Spinal cord (tissue), 10 donors: ENCODE data around the gene SFXN5. TPM values are rescaled to one million over a fixed set of nuclear protein-coding genes. Genes with fewer than 3 reads are reported as not detected.

ENCODE experiments used
- DNase-seq, 6 donors: peaks; one replicate each; pipeline versions ENCODE4 v3.0.0 to v3.0.0-alpha.2; 2013 to 2015; ENCODE audit warnings: low spot score in 6 of 6, low read depth in 4 of 6
- H3K27ac ChIP-seq: one replicate; pipeline ENCODE4 v1.5.1; 2013; ENCODE audit warnings: low read depth, low read length, control low read depth
- H3K27me3 ChIP-seq: one replicate; pipeline ENCODE4 v1.6.1; 2013; ENCODE audit warnings: low read length; ENCODE audit not compliant: control insufficient read depth, insufficient read depth
- H3K36me3 ChIP-seq: one replicate; pipeline ENCODE4 v1.6.1; 2013; ENCODE audit warnings: low read length; ENCODE audit not compliant: control insufficient read depth, insufficient read depth
- H3K4me1 ChIP-seq: one replicate; pipeline ENCODE4 v1.6.1; 2013; ENCODE audit warnings: low read length; ENCODE audit not compliant: control insufficient read depth, insufficient read depth
- H3K4me3 ChIP-seq: one replicate; pipeline ENCODE4 v1.5.1; 2013; ENCODE audit warnings: low read depth, low read length, control low read depth
- H3K9me3 ChIP-seq: one replicate; pipeline ENCODE4 v1.6.1; 2013; ENCODE audit warnings: low read length; ENCODE audit not compliant: control insufficient read depth, insufficient read depth
- WGBS: methylation state at CpG from one replicate; pipeline ENCODE4 v1.1.5; 2013; ENCODE audit warnings: missing lambda C conversion rate; ENCODE audit not compliant: insufficient coverage; 5-methylcytosine and 5-hydroxymethylcytosine counted together
- polyA plus RNA-seq, 2 donors: library from polyadenylated mRNA; unstranded; fragments of 120-200 nt; gene quantifications; one replicate each; pipeline ENCODE4 v1.2.1, GENCODE V29; 2013; ENCODE audit not compliant: insufficient read length in 2 of 2
- total RNA-seq, 2 donors: library from RNA; depleted of rRNA in 1 of 2; stranded (reverse); fragments of 120-200 nt in 1 of 2; fragments of >200 nt in 1 of 2; gene quantifications; one replicate each; pipeline versions ENCODE4 v1.2.3 to v1.2.4, GENCODE V29; 2013 to 2014
- donor health status: healthy.

Gene SFXN5
- total and polyA plus RNA-seq, 4 donors = 26.0 to 73.9 (median 54.8) TPM

DNA sequence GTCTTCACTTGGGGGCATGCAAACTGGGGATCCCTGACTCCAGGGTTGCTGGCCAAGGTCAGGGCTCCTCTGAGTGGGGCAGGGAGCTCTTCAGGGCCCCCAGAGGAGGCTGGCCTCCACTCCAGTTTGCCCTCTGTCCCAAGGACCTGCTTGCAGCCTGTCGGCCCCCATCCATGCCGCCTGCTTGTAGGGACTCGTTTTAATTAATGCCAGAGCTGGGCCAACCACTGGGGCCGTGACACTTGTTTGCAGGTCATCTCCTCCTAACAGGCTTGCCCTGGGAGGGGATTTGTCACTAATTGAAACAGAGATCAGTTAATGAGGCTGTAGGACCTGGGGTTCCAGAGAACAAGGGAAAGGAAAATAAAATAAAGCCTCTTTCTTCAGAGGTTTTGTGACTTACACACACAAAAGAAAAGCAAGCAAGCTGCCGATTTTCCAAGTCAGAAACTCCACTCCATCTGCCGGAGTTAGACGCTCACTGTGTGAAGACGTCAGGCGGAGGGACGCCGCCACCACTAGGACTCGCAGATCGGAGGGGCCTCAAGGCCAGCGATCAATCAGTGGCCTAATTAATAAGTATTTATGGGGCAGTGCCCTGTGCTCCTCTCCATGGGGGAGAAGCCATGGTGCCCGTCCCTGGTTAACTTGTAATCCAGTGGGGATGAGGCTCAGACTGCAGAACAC is 75.9 kb downstream of the SFXN5 start:
- H3K27me3 ChIP-seq = no peaks in the 10 kb centered on the region
- H3K27ac ChIP-seq = no peak overlapping the region
- H3K4me1 ChIP-seq = peaks cover 18% of the 10 kb centered on the region
- no peaks in the 10 kb centered on the region for H3K9me3 ChIP-seq
- peak in 1 of 6 donors; percentile 70 for DNase-seq
- H3K4me3 ChIP-seq = no peak overlapping the region
- peaks cover 49% of the 10 kb centered on the region for H3K36me3 ChIP-seq
- whole genome bisulfite sequencing = 59% methylated on average over 15 of the region's 15 CpGs

DNA sequence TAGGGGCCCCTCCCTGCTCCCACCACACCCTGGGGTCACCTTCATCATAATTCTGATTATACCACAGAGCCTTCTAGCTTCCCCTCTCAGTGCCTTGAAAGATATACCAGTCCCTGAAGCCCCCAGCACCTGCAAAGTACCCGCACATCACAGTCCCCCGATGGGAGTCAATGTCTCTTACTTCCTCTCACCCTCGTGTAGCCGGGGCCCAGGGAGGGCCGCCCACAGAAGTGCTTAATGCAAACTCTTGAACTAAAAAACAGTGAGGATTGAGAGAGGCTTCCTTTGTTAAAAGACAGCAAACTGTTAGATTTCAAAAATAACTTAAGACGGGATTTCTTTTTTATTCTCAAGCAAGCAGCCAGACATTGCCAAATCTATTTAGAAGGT is 76.5 kb downstream of the SFXN5 start:
- Histone ChIP-seq H3K9me3 (no peaks in the 10 kb centered on the region), H3K4me3 (no peak overlapping the region), H3K27ac (no peak overlapping the region), H3K36me3 (peaks cover 47% of the 10 kb centered on the region), H3K27me3 (no peaks in the 10 kb centered on the region), H3K4me1 (peaks cover 21% of the 10 kb centered on the region)
- 83% methylated on average over 1 of the region's 6 CpGs for WGBS
- DNase-seq = no peak

DNA sequence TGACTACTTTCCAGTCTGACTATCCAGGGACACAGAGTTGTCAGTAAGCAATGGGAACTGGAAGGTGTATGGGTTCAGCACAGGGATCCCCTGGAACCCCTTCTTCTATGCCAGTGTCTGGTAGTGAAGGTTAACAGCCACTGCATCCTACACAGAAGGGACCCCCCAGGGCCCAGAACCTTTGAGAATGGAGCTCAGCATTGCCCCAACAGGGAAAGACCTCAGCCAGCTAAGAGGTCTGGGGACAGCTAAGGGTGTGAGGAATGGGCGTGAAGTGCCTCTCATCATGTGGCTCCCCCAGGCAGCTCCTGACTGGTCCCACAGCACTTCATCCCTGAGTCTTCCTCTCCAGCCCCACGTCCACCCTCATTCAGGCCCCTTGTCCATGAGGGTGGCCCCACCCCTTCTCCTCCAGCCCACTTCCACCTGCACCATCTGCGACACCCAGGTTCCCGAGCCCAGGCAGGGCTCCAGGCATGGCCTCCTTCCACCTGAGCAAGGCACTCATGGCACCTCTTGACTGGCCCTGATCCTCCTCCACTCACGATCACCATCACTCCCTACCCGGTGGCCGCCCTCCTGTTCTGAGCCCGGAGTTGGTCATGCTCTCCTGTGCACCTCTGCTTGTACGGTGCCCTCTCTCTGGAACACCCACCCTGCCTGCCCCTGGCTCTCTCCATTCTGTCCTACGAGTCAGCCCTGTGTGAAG is 77.1 kb downstream of the SFXN5 start:
- 89% methylated on average over 10 of the region's 10 CpGs for WGBS
- Histone ChIP-seq H3K4me3 (no peak overlapping the region), H3K4me1 (peaks cover 24% of the 10 kb centered on the region), H3K27ac (no peak overlapping the region), H3K36me3 (peaks cover 47% of the 10 kb centered on the region), H3K9me3 (no peaks in the 10 kb centered on the region), H3K27me3 (no peaks in the 10 kb centered on the region)
- no peak for DNase-seq

DNA sequence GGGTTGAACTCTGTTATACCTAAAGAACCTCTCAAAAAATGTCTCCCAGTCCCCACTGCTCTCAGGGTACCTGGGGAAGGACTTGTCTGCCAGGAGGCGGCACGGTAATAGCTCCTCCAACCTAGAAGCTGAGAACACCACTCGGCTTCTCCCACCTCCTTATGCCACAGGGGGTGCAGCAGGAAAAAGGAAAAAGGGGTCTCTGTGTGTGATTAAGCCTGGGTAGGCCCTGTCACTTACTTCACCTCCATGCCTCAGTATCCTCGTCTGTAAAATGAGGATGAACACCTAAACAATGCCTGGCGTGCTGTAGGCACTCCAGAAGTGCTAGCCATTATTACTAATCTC is 77.6 kb downstream of the SFXN5 start:
- DNase-seq = no peak
- Histone ChIP-seq H3K36me3 (peaks cover 47% of the 10 kb centered on the region), H3K27ac (no peak overlapping the region), H3K27me3 (no peaks in the 10 kb centered on the region), H3K9me3 (no peaks in the 10 kb centered on the region), H3K4me1 (peaks cover 24% of the 10 kb centered on the region), H3K4me3 (no peak overlapping the region)
- WGBS = no CpG with 5 or more reads among the region's 5 CpGs

DNA sequence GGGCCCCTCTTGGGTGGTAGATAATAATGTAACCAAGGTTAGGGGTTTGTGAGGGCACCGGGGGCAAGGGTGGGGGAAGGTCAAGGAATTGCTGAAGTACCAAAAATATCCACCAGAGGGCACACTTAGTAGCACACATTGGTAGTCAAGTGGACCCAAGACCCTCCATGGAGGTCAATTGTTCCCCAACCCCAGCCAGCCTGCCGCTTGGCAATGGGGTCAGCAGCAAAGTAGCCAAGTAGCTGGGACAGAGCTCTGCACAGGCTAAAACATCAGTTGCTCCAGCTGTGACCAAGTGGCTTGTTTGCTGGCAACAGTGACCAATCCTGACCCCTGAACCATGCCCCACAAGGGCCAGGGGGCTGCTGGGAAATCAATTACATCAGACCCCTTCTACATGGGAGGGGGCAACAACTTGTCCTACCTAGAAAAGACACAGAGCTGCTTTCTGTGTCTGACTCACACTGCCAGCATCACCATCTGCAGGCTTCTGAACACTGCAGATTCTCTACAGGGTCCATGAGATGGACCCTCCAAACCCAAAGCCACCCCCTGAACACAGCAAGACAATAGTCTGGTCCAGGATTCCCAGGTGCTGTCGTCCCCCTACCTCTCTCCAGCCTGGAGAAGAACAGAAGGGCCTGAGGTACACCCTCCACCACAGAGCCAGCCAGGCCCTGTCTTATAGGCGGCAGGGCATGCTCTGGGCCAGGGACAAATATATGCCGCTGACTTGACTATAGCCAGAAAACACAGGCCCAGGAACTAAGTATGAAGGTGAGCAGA is 78.2 kb downstream of the SFXN5 start:
- WGBS = 58% methylated on average over 2 of the region's 5 CpGs
- peak in 4 of 6 donors; percentile 26 to 65 (median 42) for DNase-seq
- no peak overlapping the region for H3K27ac ChIP-seq
- H3K27me3 ChIP-seq = no peaks in the 10 kb centered on the region
- no peaks in the 10 kb centered on the region for H3K9me3 ChIP-seq
- H3K4me1 ChIP-seq = peaks cover 24% of the 10 kb centered on the region
- H3K36me3 ChIP-seq = peaks cover 46% of the 10 kb centered on the region
- H3K4me3 ChIP-seq = no peak overlapping the region

DNA sequence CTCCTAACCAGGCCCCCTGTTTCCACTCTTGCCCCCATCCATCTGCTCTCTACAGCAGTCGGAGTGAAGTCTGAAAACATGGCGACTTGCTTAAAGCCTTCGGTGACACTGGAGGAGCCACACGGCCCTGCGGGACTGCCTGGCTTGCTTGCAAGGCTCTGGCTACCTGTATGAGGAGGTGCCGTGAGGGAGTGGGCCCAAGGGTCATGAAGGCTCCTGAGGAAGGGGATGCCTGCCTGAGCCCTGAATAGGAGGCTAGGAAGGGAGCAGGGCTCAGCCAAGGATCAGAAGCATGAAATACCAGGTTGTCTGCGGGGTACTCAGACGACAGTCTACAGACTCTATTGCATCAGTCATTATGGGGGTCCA is 78.8 kb downstream of the SFXN5 start:
- DNase-seq = no peak
- 78% methylated on average over 6 of the region's 8 CpGs for WGBS

DNA sequence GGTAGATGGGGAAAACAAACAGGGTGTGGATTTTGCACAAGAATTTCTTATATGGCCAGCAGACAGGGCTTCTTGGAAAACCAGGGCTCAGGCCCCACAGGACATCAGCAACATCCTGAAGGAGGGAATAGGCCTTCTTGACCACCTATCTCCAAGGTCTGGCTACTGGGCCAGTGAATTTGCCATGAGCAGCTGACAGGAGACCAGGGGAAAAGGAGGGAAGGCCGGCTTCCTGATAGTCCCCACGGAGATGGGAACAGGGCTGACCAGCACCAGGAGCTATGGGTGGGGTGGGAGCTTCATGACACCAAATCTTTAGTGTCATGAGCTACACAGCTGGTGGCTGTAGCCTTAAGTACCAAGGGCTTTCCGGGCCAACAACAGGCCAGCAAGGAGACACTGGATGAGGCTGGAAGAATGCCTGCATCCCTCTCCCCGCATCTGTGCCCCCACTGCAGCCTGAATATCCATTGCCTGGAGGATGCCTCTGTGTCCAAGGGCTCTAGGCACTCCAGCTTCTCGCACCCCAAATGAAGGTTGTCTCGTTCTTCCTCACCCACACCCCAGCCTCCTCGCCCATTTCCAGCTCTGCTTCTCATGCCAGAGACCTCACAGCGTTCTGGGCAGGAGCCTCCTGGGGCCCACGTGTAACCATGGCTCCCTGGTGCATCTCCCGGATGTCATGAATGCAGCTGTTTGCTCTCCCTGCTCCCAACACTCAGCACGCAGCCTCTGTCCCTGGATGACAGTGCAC is 79.4 kb downstream of the SFXN5 start:
- H3K27ac ChIP-seq = no peak overlapping the region
- H3K27me3 ChIP-seq = no peaks in the 10 kb centered on the region
- no peak overlapping the region for H3K4me3 ChIP-seq
- peaks cover 44% of the 10 kb centered on the region for H3K36me3 ChIP-seq
- peaks cover 24% of the 10 kb centered on the region for H3K4me1 ChIP-seq
- 75% methylated on average over 11 of the region's 11 CpGs for whole genome bisulfite sequencing
- DNase-seq = no peak
- no peaks in the 10 kb centered on the region for H3K9me3 ChIP-seq

More for the DNA sequence above, 78.8 kb downstream of the SFXN5 start:
- Histone ChIP-seq H3K4me1 (peaks cover 24% of the 10 kb centered on the region), H3K36me3 (peaks cover 42% of the 10 kb centered on the region), H3K27me3 (no peaks in the 10 kb centered on the region), H3K9me3 (no peaks in the 10 kb centered on the region), H3K4me3 (no peak overlapping the region), H3K27ac (no peak overlapping the region)

DNA sequence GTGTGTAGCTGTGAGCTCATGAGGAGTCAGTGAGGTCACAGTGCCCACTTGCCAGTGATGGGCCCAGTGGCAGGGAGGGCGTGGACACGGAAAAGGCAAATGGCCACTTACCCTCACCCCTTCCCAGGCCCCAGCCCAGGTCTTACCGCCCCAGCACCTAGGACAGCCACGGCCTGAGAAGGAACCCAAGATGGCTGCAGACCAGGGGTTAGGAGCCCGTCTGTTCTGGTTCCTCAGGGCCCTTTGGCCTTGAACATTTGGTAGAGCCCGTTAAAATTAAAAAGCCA is 80.1 kb downstream of the SFXN5 start:
- DNase-seq = no peak
- H3K27me3 ChIP-seq = no peaks in the 10 kb centered on the region
- no peak overlapping the region for H3K27ac ChIP-seq
- H3K36me3 ChIP-seq = peaks cover 44% of the 10 kb centered on the region
- H3K4me1 ChIP-seq = peaks cover 24% of the 10 kb centered on the region
- 95% methylated on average over 5 of the region's 6 CpGs for WGBS
- H3K4me3 ChIP-seq = no peak overlapping the region
- H3K9me3 ChIP-seq = no peaks in the 10 kb centered on the region

DNA sequence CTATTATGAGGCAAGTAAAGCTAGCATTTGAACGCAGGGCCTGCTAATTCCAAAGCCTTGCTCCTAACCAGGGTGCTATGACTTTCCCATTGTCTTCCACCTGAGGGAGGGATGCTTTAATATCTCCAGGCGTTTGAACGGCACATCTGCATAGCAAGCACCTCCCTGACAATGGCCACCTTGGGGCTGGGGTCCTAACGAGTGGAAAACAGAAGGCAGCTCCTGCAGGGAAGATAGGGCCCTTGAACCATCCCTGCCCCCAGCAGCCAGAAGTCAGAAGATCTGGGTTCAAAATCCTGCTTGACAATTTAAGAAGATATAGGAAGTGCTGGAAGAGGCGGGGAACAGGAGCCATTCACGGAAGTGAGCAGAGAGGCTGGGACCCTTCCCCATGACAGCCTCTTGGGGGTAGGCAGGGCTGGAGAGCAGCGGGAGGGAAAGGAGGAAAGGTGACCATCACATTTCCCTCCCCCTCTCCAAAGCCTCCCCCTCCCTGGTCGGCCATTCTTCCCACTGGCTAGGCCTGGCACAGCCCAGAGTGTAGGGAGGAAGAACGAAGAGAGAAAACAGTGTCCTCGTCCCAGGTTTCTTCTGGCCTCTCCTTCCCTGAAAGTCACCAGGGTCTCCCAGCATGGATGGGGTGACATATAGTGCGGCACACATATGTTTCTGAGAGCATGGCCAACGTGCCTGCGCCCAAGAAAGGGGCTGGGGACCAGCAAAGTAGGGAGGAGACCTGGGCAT is 80.6 kb downstream of the SFXN5 start:
- Histone ChIP-seq H3K27ac (no peak overlapping the region), H3K4me1 (peaks cover 24% of the 10 kb centered on the region), H3K27me3 (no peaks in the 10 kb centered on the region), H3K36me3 (peaks cover 44% of the 10 kb centered on the region), H3K4me3 (no peak overlapping the region), H3K9me3 (no peaks in the 10 kb centered on the region)
- WGBS = 80% methylated on average over 10 of the region's 13 CpGs
- no peak for DNase-seq
